ENCODE results near the gene PIGC. TPM values are rescaled to one million over a fixed set of nuclear protein-coding genes. Genes with fewer than 3 reads are reported as not detected.

The PIGC gene
- total and polyA plus RNA-seq, 4 donors, result 8.6 to 18.4 (median 13.2) TPM

DNA sequence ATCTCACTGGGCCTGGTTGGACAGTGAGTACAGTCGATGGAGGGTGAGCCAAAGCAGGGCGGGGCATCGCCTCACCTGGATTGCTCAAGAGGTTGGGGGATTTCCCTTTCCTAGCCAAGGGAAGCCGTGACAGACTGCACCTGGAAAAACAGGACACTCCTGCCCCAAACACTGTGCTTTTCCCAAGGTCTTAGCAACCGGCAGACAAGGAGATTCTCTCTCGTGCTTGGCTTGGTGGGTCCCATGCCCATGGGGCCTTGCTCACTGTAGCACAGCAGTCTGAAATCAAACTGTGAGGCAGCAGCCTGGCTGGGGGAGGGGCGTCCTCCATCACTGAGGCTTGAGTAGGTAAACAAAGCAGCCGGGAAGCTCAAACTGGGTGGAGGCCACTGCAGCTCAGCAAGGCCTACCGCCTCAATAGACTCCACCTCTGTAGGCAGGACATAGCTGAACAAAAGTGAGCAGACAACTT lies 12.1 kb downstream of the PIGC start:
- no peaks in the 10 kb centered on the region for H3K27me3 ChIP-seq (ENCODE audit: control insufficient read depth in 4 of 4, insufficient read depth in 4 of 4, low read length in 3 of 4)
- no peak overlapping the region for H3K4me3 ChIP-seq (ENCODE audit: low read depth in 1 of 3, low read length in 3 of 3)
- H3K9me3 ChIP-seq (ENCODE audit: control insufficient read depth in 4 of 4, low read length in 3 of 4), result no peaks in the 10 kb centered on the region
- no peak overlapping the region for H3K27ac ChIP-seq (ENCODE audit: low read depth in 1 of 2, low read length in 2 of 2)
- H3K9ac ChIP-seq (ENCODE audit: low read depth in 1 of 2, low read length in 2 of 2), result no peak overlapping the region
- no peak for DNase-seq (ENCODE audit: low spot score)
- TF ChIP-seq EGR1 (IDR thresholded peaks at IDR 0.05; ENCODE audit: low read depth in 2 of 2), result no peak
- no peak for TF ChIP-seq FOXA1 (IDR thresholded peaks at IDR 0.05)
- TF ChIP-seq HNF4A (conservative IDR thresholded peaks at IDR 0.05), result no peak
- no peak for TF ChIP-seq RXRA (IDR thresholded peaks at IDR 0.05)
- no peak for TF ChIP-seq TAF1 (conservative IDR thresholded peaks at IDR 0.05)
- TF ChIP-seq GABPA (IDR thresholded peaks at IDR 0.05 in 1 of 2, conservative IDR thresholded peaks at IDR 0.05 in 1 of 2), result no peak
- TF ChIP-seq, protein P1, sequence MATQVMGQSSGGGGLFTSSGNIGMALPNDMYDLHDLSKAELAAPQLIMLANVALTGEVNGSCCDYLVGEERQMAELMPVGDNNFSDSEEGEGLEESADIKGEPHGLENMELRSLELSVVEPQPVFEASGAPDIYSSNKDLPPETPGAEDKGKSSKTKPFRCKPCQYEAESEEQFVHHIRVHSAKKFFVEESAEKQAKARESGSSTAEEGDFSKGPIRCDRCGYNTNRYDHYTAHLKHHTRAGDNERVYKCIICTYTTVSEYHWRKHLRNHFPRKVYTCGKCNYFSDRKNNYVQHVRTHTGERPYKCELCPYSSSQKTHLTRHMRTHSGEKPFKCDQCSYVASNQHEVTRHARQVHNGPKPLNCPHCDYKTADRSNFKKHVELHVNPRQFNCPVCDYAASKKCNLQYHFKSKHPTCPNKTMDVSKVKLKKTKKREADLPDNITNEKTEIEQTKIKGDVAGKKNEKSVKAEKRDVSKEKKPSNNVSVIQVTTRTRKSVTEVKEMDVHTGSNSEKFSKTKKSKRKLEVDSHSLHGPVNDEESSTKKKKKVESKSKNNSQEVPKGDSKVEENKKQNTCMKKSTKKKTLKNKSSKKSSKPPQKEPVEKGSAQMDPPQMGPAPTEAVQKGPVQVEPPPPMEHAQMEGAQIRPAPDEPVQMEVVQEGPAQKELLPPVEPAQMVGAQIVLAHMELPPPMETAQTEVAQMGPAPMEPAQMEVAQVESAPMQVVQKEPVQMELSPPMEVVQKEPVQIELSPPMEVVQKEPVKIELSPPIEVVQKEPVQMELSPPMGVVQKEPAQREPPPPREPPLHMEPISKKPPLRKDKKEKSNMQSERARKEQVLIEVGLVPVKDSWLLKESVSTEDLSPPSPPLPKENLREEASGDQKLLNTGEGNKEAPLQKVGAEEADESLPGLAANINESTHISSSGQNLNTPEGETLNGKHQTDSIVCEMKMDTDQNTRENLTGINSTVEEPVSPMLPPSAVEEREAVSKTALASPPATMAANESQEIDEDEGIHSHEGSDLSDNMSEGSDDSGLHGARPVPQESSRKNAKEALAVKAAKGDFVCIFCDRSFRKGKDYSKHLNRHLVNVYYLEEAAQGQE (IDR thresholded peaks at IDR 0.05), result no peak
- TF ChIP-seq, protein P2, sequence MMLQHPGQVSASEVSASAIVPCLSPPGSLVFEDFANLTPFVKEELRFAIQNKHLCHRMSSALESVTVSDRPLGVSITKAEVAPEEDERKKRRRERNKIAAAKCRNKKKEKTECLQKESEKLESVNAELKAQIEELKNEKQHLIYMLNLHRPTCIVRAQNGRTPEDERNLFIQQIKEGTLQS (IDR thresholded peaks at IDR 0.05), result no peak
- TF ChIP-seq, protein P3, sequence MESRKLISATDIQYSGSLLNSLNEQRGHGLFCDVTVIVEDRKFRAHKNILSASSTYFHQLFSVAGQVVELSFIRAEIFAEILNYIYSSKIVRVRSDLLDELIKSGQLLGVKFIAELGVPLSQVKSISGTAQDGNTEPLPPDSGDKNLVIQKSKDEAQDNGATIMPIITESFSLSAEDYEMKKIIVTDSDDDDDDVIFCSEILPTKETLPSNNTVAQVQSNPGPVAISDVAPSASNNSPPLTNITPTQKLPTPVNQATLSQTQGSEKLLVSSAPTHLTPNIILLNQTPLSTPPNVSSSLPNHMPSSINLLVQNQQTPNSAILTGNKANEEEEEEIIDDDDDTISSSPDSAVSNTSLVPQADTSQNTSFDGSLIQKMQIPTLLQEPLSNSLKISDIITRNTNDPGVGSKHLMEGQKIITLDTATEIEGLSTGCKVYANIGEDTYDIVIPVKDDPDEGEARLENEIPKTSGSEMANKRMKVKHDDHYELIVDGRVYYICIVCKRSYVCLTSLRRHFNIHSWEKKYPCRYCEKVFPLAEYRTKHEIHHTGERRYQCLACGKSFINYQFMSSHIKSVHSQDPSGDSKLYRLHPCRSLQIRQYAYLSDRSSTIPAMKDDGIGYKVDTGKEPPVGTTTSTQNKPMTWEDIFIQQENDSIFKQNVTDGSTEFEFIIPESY (IDR thresholded peaks at IDR 0.05), result no peak
- TF ChIP-seq FOXA2 (IDR thresholded peaks at IDR 0.05), result no peak
- no peak for TF ChIP-seq NR2F2 (IDR thresholded peaks at IDR 0.05)
- TF ChIP-seq RAD21 (IDR thresholded peaks at IDR 0.05), result no peak
- TF ChIP-seq, protein P4, sequence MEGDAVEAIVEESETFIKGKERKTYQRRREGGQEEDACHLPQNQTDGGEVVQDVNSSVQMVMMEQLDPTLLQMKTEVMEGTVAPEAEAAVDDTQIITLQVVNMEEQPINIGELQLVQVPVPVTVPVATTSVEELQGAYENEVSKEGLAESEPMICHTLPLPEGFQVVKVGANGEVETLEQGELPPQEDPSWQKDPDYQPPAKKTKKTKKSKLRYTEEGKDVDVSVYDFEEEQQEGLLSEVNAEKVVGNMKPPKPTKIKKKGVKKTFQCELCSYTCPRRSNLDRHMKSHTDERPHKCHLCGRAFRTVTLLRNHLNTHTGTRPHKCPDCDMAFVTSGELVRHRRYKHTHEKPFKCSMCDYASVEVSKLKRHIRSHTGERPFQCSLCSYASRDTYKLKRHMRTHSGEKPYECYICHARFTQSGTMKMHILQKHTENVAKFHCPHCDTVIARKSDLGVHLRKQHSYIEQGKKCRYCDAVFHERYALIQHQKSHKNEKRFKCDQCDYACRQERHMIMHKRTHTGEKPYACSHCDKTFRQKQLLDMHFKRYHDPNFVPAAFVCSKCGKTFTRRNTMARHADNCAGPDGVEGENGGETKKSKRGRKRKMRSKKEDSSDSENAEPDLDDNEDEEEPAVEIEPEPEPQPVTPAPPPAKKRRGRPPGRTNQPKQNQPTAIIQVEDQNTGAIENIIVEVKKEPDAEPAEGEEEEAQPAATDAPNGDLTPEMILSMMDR (IDR thresholded peaks at IDR 0.05; ENCODE audit: low read depth, low read length, missing input control), result no peak
- TF ChIP-seq JUND (IDR thresholded peaks at IDR 0.05), result no peak
- 73% methylated on average over 9 of the region's 9 CpGs for WGBS
- H3K4me1 ChIP-seq (ENCODE audit: control insufficient read depth in 4 of 4, insufficient read depth in 4 of 4, low read length in 3 of 4), result no peaks in the 10 kb centered on the region
- H3K36me3 ChIP-seq (ENCODE audit: control insufficient read depth in 4 of 4, insufficient read depth in 3 of 4, low read depth in 1 of 4, low read length in 3 of 4), result no peaks in the 10 kb centered on the region

DNA sequence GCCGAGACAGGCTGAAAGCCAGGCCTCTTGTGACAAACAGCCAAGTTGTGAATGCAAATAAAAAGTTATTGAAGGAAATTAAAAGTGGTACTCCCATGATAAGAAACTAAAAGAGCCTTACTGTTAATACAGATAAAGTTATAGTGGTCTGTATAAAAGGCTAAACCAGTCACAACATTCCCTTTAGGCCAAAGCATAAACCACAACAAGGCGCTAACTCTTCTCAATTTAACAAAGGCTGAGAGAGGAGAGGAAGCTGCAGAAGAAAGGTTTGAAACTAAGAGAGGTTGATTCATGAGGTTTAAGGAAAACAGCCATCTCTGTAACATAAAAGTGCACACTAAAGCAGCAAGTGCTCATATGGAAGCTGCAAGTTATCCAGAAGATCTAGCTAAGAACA lies 12.7 kb downstream of the PIGC start:
- no peaks in the 10 kb centered on the region for H3K36me3 ChIP-seq (ENCODE audit: control insufficient read depth in 4 of 4, insufficient read depth in 3 of 4, low read depth in 1 of 4, low read length in 3 of 4)
- H3K27ac ChIP-seq (ENCODE audit: low read depth in 1 of 2, low read length in 2 of 2), result no peak overlapping the region
- TF ChIP-seq, protein P2 (IDR thresholded peaks at IDR 0.05), result no peak
- TF ChIP-seq, protein P1 (IDR thresholded peaks at IDR 0.05), result no peak
- TF ChIP-seq JUND (IDR thresholded peaks at IDR 0.05) (no peak), FOXA2 (IDR thresholded peaks at IDR 0.05) (no peak), HNF4G (IDR thresholded peaks at IDR 0.05) (no peak), NR2F2 (IDR thresholded peaks at IDR 0.05) (no peak)
- no peaks in the 10 kb centered on the region for H3K4me1 ChIP-seq (ENCODE audit: control insufficient read depth in 4 of 4, insufficient read depth in 4 of 4, low read length in 3 of 4)
- no peak for DNase-seq (ENCODE audit: low spot score)
- 89% methylated on average over 2 of the region's 2 CpGs for WGBS
- no peak overlapping the region for H3K4me3 ChIP-seq (ENCODE audit: low read depth in 1 of 3, low read length in 3 of 3)
- H3K9ac ChIP-seq (ENCODE audit: low read depth in 1 of 2, low read length in 2 of 2), result no peak overlapping the region
- H3K9me3 ChIP-seq (ENCODE audit: control insufficient read depth in 4 of 4, low read length in 3 of 4), result no peaks in the 10 kb centered on the region
- H3K27me3 ChIP-seq (ENCODE audit: control insufficient read depth in 4 of 4, insufficient read depth in 4 of 4, low read length in 3 of 4), result no peaks in the 10 kb centered on the region

Data from liver (tissue), 9 donors.